HepG2 (cell line): Measurements from ENCODE around the gene RPF1. TPM values are rescaled to one million over a fixed set of nuclear protein-coding genes. Genes with fewer than 3 reads are reported as not detected.

Experiments
- FLYWCH1 ChIP-seq: sonication (generic); formaldehyde crosslinking; IDR thresholded peaks from 2 replicates; pipeline ENCODE4 v1.8.1; 2023; ENCODE audit warnings: mild to moderate bottlenecking, missing genetic modification reagents
- HMG20B ChIP-seq: conservative IDR thresholded peaks from 2 replicates; pipeline ENCODE4 v1.6.1; 2016; ENCODE audit warnings: missing genetic modification reagents, missing compliant biosample characterization
- HNF1A ChIP-seq, 2 experiments: sonication (generic) in 1 of 2; formaldehyde crosslinking in 1 of 2; IDR thresholded peaks; 2 replicates each; pipeline versions ENCODE4 v1.4.0 to v1.6.1; 2016 to 2020; ENCODE audit warnings: borderline replicate concordance in 1 of 2, low read depth in 1 of 2, mild to moderate bottlenecking in 1 of 2, missing genetic modification reagents in 1 of 2
- HOMEZ ChIP-seq: IDR thresholded peaks from 2 replicates; pipeline ENCODE4 v1.6.1; 2016; ENCODE audit warnings: low read depth
- KLF6 ChIP-seq: IDR thresholded peaks from 2 replicates; pipeline ENCODE4 v1.8.0; 2016; ENCODE audit warnings: missing biosample characterization, missing genetic modification reagents
- RXRB ChIP-seq: IDR thresholded peaks from 2 replicates; pipeline ENCODE4 v1.6.1; 2016; ENCODE audit warnings: borderline replicate concordance, missing genetic modification reagents, missing compliant biosample characterization
- ZC3H13 ChIP-seq: sonication (generic); formaldehyde crosslinking; IDR thresholded peaks from 2 replicates; pipeline ENCODE4 v1.8.1; 2023; ENCODE audit warnings: mild to moderate bottlenecking, missing genetic modification reagents, moderate library complexity
- ZNF326 ChIP-seq: sonication (generic); formaldehyde crosslinking; IDR thresholded peaks from 2 replicates; pipeline ENCODE4 v1.4.0; 2020; ENCODE audit warnings: missing genetic modification reagents, borderline replicate concordance
- ZNF672 ChIP-seq: sonication (generic); formaldehyde crosslinking; IDR thresholded peaks from 2 replicates; pipeline ENCODE4 v1.8.1; 2022; ENCODE audit warnings: missing genetic modification reagents
- ZSCAN25 ChIP-seq: sonication (generic); formaldehyde crosslinking; IDR thresholded peaks from 2 replicates; pipeline ENCODE4 v1.8.0; 2022; ENCODE audit warnings: mild to moderate bottlenecking, missing genetic modification reagents
- polyA plus RNA-seq, 8 experiments: library from polyadenylated mRNA; depleted of rRNA in 3 of 8; stranded (reverse) in 7 of 8; unstranded in 1 of 8; fragments of >200 nt; fragmentation: Illumina TruSeq in 4 of 8; extraction: Trizol in 4 of 8; gene quantifications; 2 replicates each; pipeline versions ENCODE4 v1.2.1 to v1.2.3, GENCODE V29; 2011 to 2016; ENCODE audit warnings: low read depth in 4 of 8, missing spikeins in 1 of 8, mixed read lengths in 1 of 8; ENCODE audit not compliant: insufficient read depth in 1 of 8
- total RNA-seq, 5 experiments: library from RNA; depleted of rRNA; stranded (reverse); fragments of >200 nt; fragmentation: Illumina TruSeq; extraction: Trizol; gene quantifications; 2 replicates each; pipeline ENCODE4 v1.2.3, GENCODE V29; 2016; ENCODE audit warnings: low read depth in 1 of 5
- TF ChIP-seq, protein P1 (sequence below), 2 experiments: fragments of 450-650 bp in 1 of 2; sonication (generic) in 1 of 2; formaldehyde crosslinking in 1 of 2; IDR thresholded peaks; 2 replicates each; pipeline versions ENCODE4 v1.6.1 to v1.8.0; 2016 to 2022; ENCODE audit warnings: antibody characterized with exemption in 1 of 2, mild to moderate bottlenecking in 1 of 2, missing genetic modification reagents in 1 of 2

Gene RPF1
- total and polyA plus RNA-seq, 2 of the 13 experiments (the other 11 are each of a cell fraction or from before 2014, with no cell fraction given) = 23.0 to 39.0 TPM

GRCh38 chr1:84478876-84479868, at the start of gene RPF1 (continued):
- TF ChIP-seq, protein P1, sequence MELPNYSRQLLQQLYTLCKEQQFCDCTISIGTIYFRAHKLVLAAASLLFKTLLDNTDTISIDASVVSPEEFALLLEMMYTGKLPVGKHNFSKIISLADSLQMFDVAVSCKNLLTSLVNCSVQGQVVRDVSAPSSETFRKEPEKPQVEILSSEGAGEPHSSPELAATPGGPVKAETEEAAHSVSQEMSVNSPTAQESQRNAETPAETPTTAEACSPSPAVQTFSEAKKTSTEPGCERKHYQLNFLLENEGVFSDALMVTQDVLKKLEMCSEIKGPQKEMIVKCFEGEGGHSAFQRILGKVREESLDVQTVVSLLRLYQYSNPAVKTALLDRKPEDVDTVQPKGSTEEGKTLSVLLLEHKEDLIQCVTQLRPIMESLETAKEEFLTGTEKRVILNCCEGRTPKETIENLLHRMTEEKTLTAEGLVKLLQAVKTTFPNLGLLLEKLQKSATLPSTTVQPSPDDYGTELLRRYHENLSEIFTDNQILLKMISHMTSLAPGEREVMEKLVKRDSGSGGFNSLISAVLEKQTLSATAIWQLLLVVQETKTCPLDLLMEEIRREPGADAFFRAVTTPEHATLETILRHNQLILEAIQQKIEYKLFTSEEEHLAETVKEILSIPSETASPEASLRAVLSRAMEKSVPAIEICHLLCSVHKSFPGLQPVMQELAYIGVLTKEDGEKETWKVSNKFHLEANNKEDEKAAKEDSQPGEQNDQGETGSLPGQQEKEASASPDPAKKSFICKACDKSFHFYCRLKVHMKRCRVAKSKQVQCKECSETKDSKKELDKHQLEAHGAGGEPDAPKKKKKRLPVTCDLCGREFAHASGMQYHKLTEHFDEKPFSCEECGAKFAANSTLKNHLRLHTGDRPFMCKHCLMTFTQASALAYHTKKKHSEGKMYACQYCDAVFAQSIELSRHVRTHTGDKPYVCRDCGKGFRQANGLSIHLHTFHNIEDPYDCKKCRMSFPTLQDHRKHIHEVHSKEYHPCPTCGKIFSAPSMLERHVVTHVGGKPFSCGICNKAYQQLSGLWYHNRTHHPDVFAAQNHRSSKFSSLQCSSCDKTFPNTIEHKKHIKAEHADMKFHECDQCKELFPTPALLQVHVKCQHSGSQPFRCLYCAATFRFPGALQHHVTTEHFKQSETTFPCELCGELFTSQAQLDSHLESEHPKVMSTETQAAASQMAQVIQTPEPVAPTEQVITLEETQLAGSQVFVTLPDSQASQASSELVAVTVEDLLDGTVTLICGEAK (IDR thresholded peaks at IDR 0.05) = peak; percentile 93
- TF ChIP-seq, protein P1 (CRISPR knock-in tag; IDR thresholded peaks at IDR 0.05) = peak; percentile 72
- no peak for TF ChIP-seq ZNF672
- TF ChIP-seq HOMEZ (CRISPR knock-in tag) = 0 out of 2 replicates have a peak, but pooled peaks have one; percentile 58
- TF ChIP-seq HMG20B = no peak
- peak; percentile 8; the same call in 1 of the 2 replicates for TF ChIP-seq ZSCAN25
- TF ChIP-seq RXRB (CRISPR knock-in tag) = peak; percentile 30; the same call in 1 of the 2 replicates
- TF ChIP-seq KLF6 = peak; percentile 58
- TF ChIP-seq HNF1A (IDR thresholded peaks at IDR 0.05; ENCODE audit: low read depth) = peak; percentile 11; the same call in 1 of the 2 replicates
- TF ChIP-seq HNF1A (CRISPR knock-in tag; IDR thresholded peaks at IDR 0.05; ENCODE audit: borderline replicate concordance) = 0 out of 2 replicates have a peak, but pooled peaks have one; percentile 31
- TF ChIP-seq FLYWCH1 = no peak
- no peak for TF ChIP-seq ZNF326
- no peak for TF ChIP-seq ZC3H13
